HCT116 (cell line): ENCODE data around the gene COBL. TPM values are rescaled to one million over a fixed set of nuclear protein-coding genes. Genes with fewer than 3 reads are reported as not detected.

ENCODE experiments used
- ATAC-seq: fragments of 200-7000 bp; cut with Tn5 transposase; 2 replicates; pipeline ENCODE4 v1.9.1; 2020; ENCODE audit warnings: mild to moderate bottlenecking, moderate library complexity
- BruUV-seq: library from RNA; stranded (reverse); fragments of 400-500 nt; replicated peaks from 2 replicates; lab custom pipeline; 2021; lab: Mats Ljungman, UMichigan
- CTCF ChIA-PET: fragments of 300-600 bp; sonication (Branson Sonifier 250); formaldehyde crosslinking; loops from one replicate; lab custom pipeline; 2021; ENCODE audit warnings: antibody characterized with exemption; lab: Charles Lee
- POLR2A ChIA-PET: fragments of 300-600, 350-600 bp; sonication (Branson Sonifier 250); formaldehyde crosslinking; loops from one replicate; lab custom pipeline; 2021; ENCODE audit warnings: antibody characterized with exemption; lab: Charles Lee
- RAD21 ChIA-PET, 2 experiments: fragments of 300-600 bp; sonication (Branson Sonifier 250); formaldehyde crosslinking; loops; one replicate each; lab custom pipeline; 2023; ENCODE audit warnings: low total read pairs in 2 of 2; ENCODE audit not compliant: uncharacterized antibody in 2 of 2, unreplicated experiment in 2 of 2, low non-redundant PET in 1 of 2; lab: Charles Lee
- DNase-seq: peaks from one replicate; pipeline ENCODE4 v3.0.0-alpha.2; 2010; ENCODE audit warnings: low read depth, low spot score
- H2AFZ ChIP-seq: fragments of 200-600 bp; shearing (Covaris generic), sonication (generic); 2 replicates; pipeline ENCODE4 v1.6.1; 2017; ENCODE audit warnings: low read depth, mixed run types, mixed read lengths, antibody characterized with exemption, low read length; ENCODE audit not compliant: poor library complexity, severe bottlenecking
- H3K27ac ChIP-seq: 2 replicates; pipeline ENCODE4 v1.5.1; 2012; ENCODE audit warnings: low read depth, low read length
- H3K27me3 ChIP-seq: fragments of 200-600 bp; sonication (generic); 2 replicates; pipeline ENCODE4 v1.6.1; 2016; ENCODE audit warnings: mixed run types, low read length, mixed read lengths; ENCODE audit not compliant: insufficient read depth
- H3K36me3 ChIP-seq, 2 experiments: fragments of 200-500 bp in 1 of 2; fragments of 200-600 bp in 1 of 2; sonication (Bioruptor generic) in 1 of 2; sonication (generic) in 1 of 2; 2 replicates each; pipeline versions ENCODE4 v1.5.1 to v1.6.1; 2014 to 2016; ENCODE audit warnings: low read length in 2 of 2, inconsistent platforms in 1 of 2, mixed read lengths in 1 of 2, mixed run types in 1 of 2; ENCODE audit not compliant: insufficient read depth in 2 of 2, control insufficient read depth in 1 of 2
- H3K4me1 ChIP-seq, 2 experiments: fragments of 200-600 bp in 1 of 2; sonication (generic) in 1 of 2; 2 replicates each; pipeline versions ENCODE4 v1.5.1 to v1.6.1; 2012 to 2017; ENCODE audit warnings: low read length in 2 of 2, inconsistent platforms in 1 of 2, mild to moderate bottlenecking in 1 of 2, mixed read lengths in 1 of 2, mixed run types in 1 of 2, moderate library complexity in 1 of 2; ENCODE audit not compliant: insufficient read depth in 2 of 2, control insufficient read depth in 1 of 2
- H3K4me2 ChIP-seq: fragments of 200-600 bp; sonication (generic); 2 replicates; pipeline ENCODE4 v1.6.1; 2017; ENCODE audit warnings: mixed run types, low read length, mixed read lengths
- H3K4me3 ChIP-seq, 2 experiments: fragments of 200-600 bp in 1 of 2; sonication (generic) in 1 of 2; replicated peaks in 1 of 2; 2 replicates each; pipeline ENCODE4 v1.5.1; 2011 to 2016; ENCODE audit warnings: low read length in 2 of 2, control low read depth in 1 of 2, low read depth in 1 of 2, mild to moderate bottlenecking in 1 of 2, mixed read lengths in 1 of 2, mixed run types in 1 of 2
- H3K79me2 ChIP-seq: fragments of 200-600 bp; sonication (generic); 2 replicates; pipeline ENCODE4 v1.6.1; 2017; ENCODE audit warnings: mild to moderate bottlenecking, mixed run types, low read length, moderate library complexity, mixed read lengths; ENCODE audit not compliant: insufficient read depth
- H3K9ac ChIP-seq: fragments of 200-600 bp; sonication (generic); 2 replicates; pipeline ENCODE4 v1.6.1; 2016; ENCODE audit warnings: low read length, mixed read lengths
- H3K9me2 ChIP-seq: fragments of 200-600 bp; sonication (generic), shearing (Covaris generic); 2 replicates; pipeline ENCODE4 v1.6.1; 2017; ENCODE audit warnings: mixed run types, mild to moderate bottlenecking, moderate library complexity; ENCODE audit not compliant: insufficient read depth
- H3K9me3 ChIP-seq, 2 experiments: fragments of 200-500 bp in 1 of 2; fragments of 200-600 bp in 1 of 2; sonication (Bioruptor generic) in 1 of 2; sonication (generic) in 1 of 2; 2 replicates each; pipeline ENCODE4 v1.6.1; 2014 to 2017; ENCODE audit warnings: low read length in 2 of 2, mixed read lengths in 2 of 2, inconsistent platforms in 1 of 2, low read depth in 1 of 2, mild to moderate bottlenecking in 1 of 2, mixed run types in 1 of 2, moderate library complexity in 1 of 2; ENCODE audit not compliant: control insufficient read depth in 1 of 2, insufficient read depth in 1 of 2
- H4K20me1 ChIP-seq: fragments of 200-600 bp; sonication (generic), shearing (Covaris generic); 2 replicates; pipeline ENCODE4 v1.6.1; 2017; ENCODE audit warnings: mixed run types, mild to moderate bottlenecking, moderate library complexity; ENCODE audit not compliant: insufficient read depth
- CBX3 ChIP-seq: IDR thresholded peaks from 2 replicates; pipeline ENCODE4 v1.6.1; 2012; ENCODE audit warnings: low read depth
- CEBPB ChIP-seq: IDR thresholded peaks from 2 replicates; pipeline ENCODE4 v1.6.1; 2012; ENCODE audit warnings: low read depth
- ELF1 ChIP-seq: IDR thresholded peaks from 2 replicates; pipeline ENCODE4 v1.6.1; 2012; ENCODE audit warnings: low read depth, borderline replicate concordance
- EZH2 ChIP-seq: fragments of 200-600 bp; sonication (generic); IDR thresholded peaks from 2 replicates; pipeline ENCODE4 v1.6.1; 2017; ENCODE audit warnings: antibody characterized with exemption, mixed run types
- EZH2phosphoT487 ChIP-seq: fragments of 200-600 bp; IDR thresholded peaks from 2 replicates; pipeline ENCODE4 v1.6.1; 2018; ENCODE audit warnings: antibody characterized with exemption, borderline replicate concordance
- JUND ChIP-seq: IDR thresholded peaks from 2 replicates; pipeline ENCODE4 v1.6.1; 2012
- MAX ChIP-seq: IDR thresholded peaks from 2 replicates; pipeline ENCODE4 v1.6.1; 2012
- POLR2AphosphoS5 ChIP-seq: IDR thresholded peaks from 2 replicates; pipeline ENCODE4 v1.6.1; 2011; ENCODE audit warnings: mild to moderate bottlenecking, low read depth, low read length, moderate library complexity
- SRF ChIP-seq: IDR thresholded peaks from 2 replicates; pipeline ENCODE4 v1.6.1; 2012; ENCODE audit warnings: low read depth
- TCF7L2 ChIP-seq: IDR thresholded peaks from 2 replicates; pipeline ENCODE4 v1.7.0; 2011; ENCODE audit warnings: borderline replicate concordance, inconsistent platforms; ENCODE audit not compliant: insufficient read depth, insufficient read length; ENCODE audit errors: extremely low read depth
- YY1 ChIP-seq: IDR thresholded peaks from 2 replicates; pipeline ENCODE4 v1.6.1; 2011; ENCODE audit warnings: low read length, low read depth, moderate library complexity, mild to moderate bottlenecking; ENCODE audit not compliant: insufficient replicate concordance; ENCODE audit errors: extremely low read depth
- ZFX ChIP-seq: fragments of 450-650 bp; IDR thresholded peaks from 2 replicates; pipeline ENCODE4 v1.6.1; 2017
- ZNF274 ChIP-seq: fragments of 200-500 bp; sonication (Bioruptor generic); IDR thresholded peaks from 2 replicates; pipeline ENCODE4 v1.6.1; 2014; ENCODE audit warnings: mild to moderate bottlenecking, low read depth, low read length, inconsistent platforms
- intact Hi-C: fragments of 100-400 bp; cut with micrococcal nuclease; formaldehyde crosslinking; loops from 2 replicates; pipeline ENCODE4 v1.10.0; 2022
- total RNA-seq: library from RNA; stranded (reverse); gene quantifications from one replicate; pipeline ENCODE4 v1.2.1, GENCODE V29; 2021; ENCODE audit not compliant: unreplicated experiment
- TF ChIP-seq, protein P1 (sequence below): IDR thresholded peaks from 2 replicates; pipeline ENCODE4 v1.6.1; 2012; ENCODE audit warnings: low read depth
- TF ChIP-seq, protein P2 (sequence below): IDR thresholded peaks from 2 replicates; pipeline ENCODE4 v1.6.1; 2012

The COBL gene
- total RNA-seq, 1 experiment from 2014 or later = 19.3 TPM

GRCh38 chr7:51123322-51124019, 193.1 kb downstream of the COBL start (continued):
- TF ChIP-seq TCF7L2 (no peak), YY1 (no peak), SRF (no peak)

DNA sequence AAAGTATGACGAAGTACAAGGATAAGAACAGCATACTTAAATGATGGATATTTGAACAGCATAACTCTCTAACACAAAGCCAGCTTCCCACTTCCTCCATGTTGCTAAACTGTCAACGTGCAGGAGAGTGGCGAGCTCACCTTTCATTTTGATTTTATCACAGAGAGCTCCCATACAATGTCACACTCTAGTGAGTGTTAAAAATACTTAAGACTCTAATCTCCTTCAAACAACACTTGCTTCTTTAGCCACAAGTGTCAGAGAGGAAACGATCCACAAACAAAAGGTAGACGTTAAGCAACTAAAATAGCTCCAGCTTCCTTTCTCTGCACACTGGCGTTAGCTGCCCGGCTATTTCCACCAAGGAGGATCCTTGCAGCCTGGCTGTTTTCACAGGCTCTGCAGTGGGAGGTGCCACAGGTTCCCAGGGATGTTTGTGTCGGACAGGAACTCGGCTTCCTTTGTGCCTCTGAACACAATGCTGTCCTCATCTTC, 194.6 kb downstream of the COBL start:
- RAD21 ChIA-PET = no interaction called here
- no peaks in the 10 kb centered on the region for H3K27me3 ChIP-seq
- H4K20me1 ChIP-seq = no peaks in the 10 kb centered on the region
- DNase-seq = no peak
- H3K9ac ChIP-seq = no peak overlapping the region
- no peaks in the 10 kb centered on the region for H3K36me3 ChIP-seq
- TF ChIP-seq ZFX = no peak
- TF ChIP-seq, protein P1, sequence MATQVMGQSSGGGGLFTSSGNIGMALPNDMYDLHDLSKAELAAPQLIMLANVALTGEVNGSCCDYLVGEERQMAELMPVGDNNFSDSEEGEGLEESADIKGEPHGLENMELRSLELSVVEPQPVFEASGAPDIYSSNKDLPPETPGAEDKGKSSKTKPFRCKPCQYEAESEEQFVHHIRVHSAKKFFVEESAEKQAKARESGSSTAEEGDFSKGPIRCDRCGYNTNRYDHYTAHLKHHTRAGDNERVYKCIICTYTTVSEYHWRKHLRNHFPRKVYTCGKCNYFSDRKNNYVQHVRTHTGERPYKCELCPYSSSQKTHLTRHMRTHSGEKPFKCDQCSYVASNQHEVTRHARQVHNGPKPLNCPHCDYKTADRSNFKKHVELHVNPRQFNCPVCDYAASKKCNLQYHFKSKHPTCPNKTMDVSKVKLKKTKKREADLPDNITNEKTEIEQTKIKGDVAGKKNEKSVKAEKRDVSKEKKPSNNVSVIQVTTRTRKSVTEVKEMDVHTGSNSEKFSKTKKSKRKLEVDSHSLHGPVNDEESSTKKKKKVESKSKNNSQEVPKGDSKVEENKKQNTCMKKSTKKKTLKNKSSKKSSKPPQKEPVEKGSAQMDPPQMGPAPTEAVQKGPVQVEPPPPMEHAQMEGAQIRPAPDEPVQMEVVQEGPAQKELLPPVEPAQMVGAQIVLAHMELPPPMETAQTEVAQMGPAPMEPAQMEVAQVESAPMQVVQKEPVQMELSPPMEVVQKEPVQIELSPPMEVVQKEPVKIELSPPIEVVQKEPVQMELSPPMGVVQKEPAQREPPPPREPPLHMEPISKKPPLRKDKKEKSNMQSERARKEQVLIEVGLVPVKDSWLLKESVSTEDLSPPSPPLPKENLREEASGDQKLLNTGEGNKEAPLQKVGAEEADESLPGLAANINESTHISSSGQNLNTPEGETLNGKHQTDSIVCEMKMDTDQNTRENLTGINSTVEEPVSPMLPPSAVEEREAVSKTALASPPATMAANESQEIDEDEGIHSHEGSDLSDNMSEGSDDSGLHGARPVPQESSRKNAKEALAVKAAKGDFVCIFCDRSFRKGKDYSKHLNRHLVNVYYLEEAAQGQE = no peak
- TF ChIP-seq CBX3 = no peak
- no peak for TF ChIP-seq JUND
- no peak for TF ChIP-seq SRF
- no peak for TF ChIP-seq POLR2AphosphoS5
- TF ChIP-seq MAX = no peak
- no peak for TF ChIP-seq TCF7L2
- no peak for TF ChIP-seq CEBPB
- no peak for TF ChIP-seq EZH2
- no peak for TF ChIP-seq EZH2phosphoT487
- TF ChIP-seq ZNF274 = no peak
- TF ChIP-seq, protein P2, sequence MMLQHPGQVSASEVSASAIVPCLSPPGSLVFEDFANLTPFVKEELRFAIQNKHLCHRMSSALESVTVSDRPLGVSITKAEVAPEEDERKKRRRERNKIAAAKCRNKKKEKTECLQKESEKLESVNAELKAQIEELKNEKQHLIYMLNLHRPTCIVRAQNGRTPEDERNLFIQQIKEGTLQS = no peak
- no peak for TF ChIP-seq YY1
- TF ChIP-seq ELF1 = no peak
- TF ChIP-seq, all 23 proteins: peak for 0
- no peaks in the 10 kb centered on the region for H3K79me2 ChIP-seq
- BruUV-seq = no TSS peak
- ChIA-PET POLR2A (no interaction called here), CTCF (no interaction called here)
- peaks cover 0 to 10% of the 10 kb centered on the region in 2 experiments; a peak in 2 of 4 replicates for H3K4me1 ChIP-seq
- no peak for ATAC-seq
- H3K4me2 ChIP-seq = no peak overlapping the region
- H3K9me2 ChIP-seq = no peaks in the 10 kb centered on the region
- no peak overlapping the region for H2AFZ ChIP-seq
- H3K9me3 ChIP-seq = no peaks in the 10 kb centered on the region
- H3K27ac ChIP-seq = no peak overlapping the region
- intact Hi-C loops = no loop called here
- H3K4me3 ChIP-seq = no peak overlapping the region
